Trophoblast cell (in vitro differentiated cells and primary cell): ENCODE measurements around the gene ZNF462.

Source experiments
- DNase-seq, 2 donors: peaks; one replicate each; pipeline ENCODE4 v3.0.0-alpha.2; 2016
- H2AFZ ChIP-seq: 2 replicates; pipeline ENCODE4 v1.6.1; 2013; ENCODE audit warnings: low read length, moderate library complexity, mild to moderate bottlenecking; ENCODE audit not compliant: insufficient read depth, poor library complexity
- H2AK5ac ChIP-seq: 2 replicates; pipeline ENCODE4 v1.6.1; 2013; ENCODE audit warnings: mild to moderate bottlenecking, low read length
- H2BK120ac ChIP-seq: 2 replicates; pipeline ENCODE4 v1.6.1; 2013; ENCODE audit warnings: low read length, mild to moderate bottlenecking, moderate library complexity; ENCODE audit not compliant: insufficient read depth, poor library complexity
- H2BK12ac ChIP-seq: 2 replicates; pipeline ENCODE4 v1.6.1; 2013; ENCODE audit warnings: mild to moderate bottlenecking, low read length, moderate library complexity
- H2BK5ac ChIP-seq: 2 replicates; pipeline ENCODE4 v1.6.1; 2013; ENCODE audit warnings: low read length, low read depth, moderate library complexity, mild to moderate bottlenecking; ENCODE audit not compliant: poor library complexity
- H3K14ac ChIP-seq: 2 replicates; pipeline ENCODE4 v1.6.1; 2013; ENCODE audit warnings: mild to moderate bottlenecking, low read length
- H3K18ac ChIP-seq: 2 replicates; pipeline ENCODE4 v1.6.1; 2013; ENCODE audit warnings: mild to moderate bottlenecking, low read length
- H3K23ac ChIP-seq: 2 replicates; pipeline ENCODE4 v1.6.1; 2013; ENCODE audit warnings: low read length
- H3K27ac ChIP-seq: 2 replicates; pipeline ENCODE4 v1.5.1; 2013; ENCODE audit warnings: low read depth, mild to moderate bottlenecking, inconsistent platforms, low read length, moderate library complexity
- H3K27me3 ChIP-seq: 2 replicates; pipeline ENCODE4 v1.6.1; 2013; ENCODE audit warnings: inconsistent platforms, mild to moderate bottlenecking, low read length, moderate library complexity; ENCODE audit not compliant: insufficient read depth
- H3K36me3 ChIP-seq, 2 experiments: 1 replicate in 1 of 2; 2 replicates in 1 of 2; pipeline ENCODE4 v1.6.1; 2013; ENCODE audit warnings: low read length in 2 of 2, mild to moderate bottlenecking in 2 of 2, moderate library complexity in 1 of 2; ENCODE audit not compliant: insufficient read depth in 2 of 2, control insufficient read depth in 1 of 2
- H3K4ac ChIP-seq: 2 replicates; pipeline ENCODE4 v1.6.1; 2013; ENCODE audit warnings: low read depth, mild to moderate bottlenecking, low read length, moderate library complexity
- H3K4me1 ChIP-seq, 2 experiments: 1 replicate in 1 of 2; 2 replicates in 1 of 2; pipeline ENCODE4 v1.6.1; 2013; ENCODE audit warnings: low read length in 2 of 2, mild to moderate bottlenecking in 2 of 2, moderate library complexity in 1 of 2; ENCODE audit not compliant: insufficient read depth in 2 of 2, control insufficient read depth in 1 of 2
- H3K4me2 ChIP-seq: 2 replicates; pipeline ENCODE4 v1.6.1; 2013; ENCODE audit warnings: inconsistent platforms, mild to moderate bottlenecking, low read length, moderate library complexity
- H3K4me3 ChIP-seq: 2 replicates; pipeline ENCODE4 v1.5.1; 2013; ENCODE audit warnings: mild to moderate bottlenecking, low read depth, low read length, inconsistent platforms
- H3K79me1 ChIP-seq: one replicate; pipeline ENCODE4 v1.6.1; 2013; ENCODE audit warnings: low read length
- H3K79me2 ChIP-seq: 2 replicates; pipeline ENCODE4 v1.6.1; 2013; ENCODE audit warnings: low read length, mild to moderate bottlenecking; ENCODE audit not compliant: control insufficient read depth, insufficient read depth, poor library complexity
- H3K9ac ChIP-seq: 2 replicates; pipeline ENCODE4 v1.6.1; 2013; ENCODE audit warnings: mild to moderate bottlenecking, low read length
- H3K9me3 ChIP-seq: 2 replicates; pipeline ENCODE4 v1.6.1; 2013; ENCODE audit warnings: low read depth, mild to moderate bottlenecking, control low read depth, inconsistent platforms, low read length; ENCODE audit not compliant: insufficient read depth
- H4K12ac ChIP-seq: 2 replicates; pipeline ENCODE4 v1.6.1; 2013; ENCODE audit warnings: low read depth, mild to moderate bottlenecking, low read length, moderate library complexity
- H4K8ac ChIP-seq: 2 replicates; pipeline ENCODE4 v1.6.1; 2013; ENCODE audit warnings: low read depth, mild to moderate bottlenecking, low read length, moderate library complexity
- H4K91ac ChIP-seq: one replicate; pipeline ENCODE4 v1.6.1; 2013; ENCODE audit warnings: low read depth, mild to moderate bottlenecking, low read length, moderate library complexity
- WGBS: extraction: QIAGEN DNeasy Blood & Tissue Kit; methylation state at CpG from one replicate; pipeline ENCODE4 v1.1.7; 2013; ENCODE audit warnings: missing lambda C conversion rate; ENCODE audit not compliant: insufficient read length, insufficient coverage; ENCODE audit errors: extremely low coverage; 5-methylcytosine and 5-hydroxymethylcytosine counted together

ZNF462 gene

GRCh38 chr9:106994463-106994862 is 131.5 kb downstream of the ZNF462 start:
- Histone ChIP-seq H3K14ac (no peak overlapping the region), H3K27me3 (no peaks in the 10 kb centered on the region), H2BK12ac (no peak overlapping the region), H2BK120ac (no peak overlapping the region), H2BK5ac (no peak overlapping the region), H3K4ac (no peak overlapping the region), H3K4me1 (no peaks in the 10 kb centered on the region), H3K9ac (no peak overlapping the region), H4K12ac (no peak overlapping the region), H2AFZ (no peak overlapping the region), H3K18ac (no peak overlapping the region), H2AK5ac (no peak overlapping the region), H3K9me3 (no peaks in the 10 kb centered on the region), H4K8ac (no peak overlapping the region), H3K79me1 (no peaks in the 10 kb centered on the region), H3K27ac (no peak overlapping the region), H3K4me3 (no peak overlapping the region), H3K79me2 (no peaks in the 10 kb centered on the region), H3K36me3 (peaks cover 4 to 7% of the 10 kb centered on the region in 2 experiments), H4K91ac (no peak overlapping the region), H3K4me2 (no peak overlapping the region), H3K23ac (no peak overlapping the region)
- DNase-seq, result no peak
- WGBS, result no CpG with 5 or more reads among the region's 4 CpGs

- H3K9me3 ChIP-seq, result no peaks in the 10 kb centered on the region
- H2AK5ac ChIP-seq, result no peak overlapping the region
- no peak overlapping the region for H4K12ac ChIP-seq
- no peak overlapping the region for H3K27ac ChIP-seq
- peaks cover 2% of the 10 kb centered on the region for H3K79me2 ChIP-seq
- no peak overlapping the region for H2BK12ac ChIP-seq
- H4K8ac ChIP-seq, result no peak overlapping the region
- H3K9ac ChIP-seq, result no peak overlapping the region
- no peak overlapping the region for H2AFZ ChIP-seq
- no peaks in the 10 kb centered on the region for H3K79me1 ChIP-seq
- H3K4me2 ChIP-seq, result no peak overlapping the region
- no peak overlapping the region for H3K23ac ChIP-seq
- H4K91ac ChIP-seq, result no peak overlapping the region
- no CpG with 5 or more reads among the region's 3 CpGs for WGBS
- no peak overlapping the region for H2BK120ac ChIP-seq
- no peak overlapping the region for H2BK5ac ChIP-seq
- no peak overlapping the region for H3K4me3 ChIP-seq
- H3K36me3 ChIP-seq, result peaks cover 16 to 22% of the 10 kb centered on the region in 2 experiments
- H3K18ac ChIP-seq, result no peak overlapping the region
- no peaks in the 10 kb centered on the region for H3K4me1 ChIP-seq
- H3K27me3 ChIP-seq, result no peaks in the 10 kb centered on the region
- no peak for DNase-seq
- H3K4ac ChIP-seq, result no peak overlapping the region
- H3K14ac ChIP-seq, result no peak overlapping the region
Observed at GRCh38 chr9:107000218-107000617, 137.3 kb downstream of the ZNF462 start.

- H4K12ac ChIP-seq, result no peak overlapping the region
- H3K27ac ChIP-seq, result no peak overlapping the region
- no peak overlapping the region for H4K8ac ChIP-seq
- peaks cover 16 to 41% of the 10 kb centered on the region in 2 experiments for H3K36me3 ChIP-seq
- H2BK120ac ChIP-seq, result no peak overlapping the region
- no peak overlapping the region for H2BK5ac ChIP-seq
- H3K9me3 ChIP-seq, result no peaks in the 10 kb centered on the region
- no peak overlapping the region for H2BK12ac ChIP-seq
- H2AK5ac ChIP-seq, result no peak overlapping the region
- H3K4me2 ChIP-seq, result no peak overlapping the region
- H2AFZ ChIP-seq, result no peak overlapping the region
- no peak overlapping the region for H3K9ac ChIP-seq
- no peak for DNase-seq
- H3K27me3 ChIP-seq, result no peaks in the 10 kb centered on the region
- no peak overlapping the region for H3K23ac ChIP-seq
- no peaks in the 10 kb centered on the region for H3K79me1 ChIP-seq
- H3K4me3 ChIP-seq, result no peak overlapping the region
- H3K18ac ChIP-seq, result no peak overlapping the region
- H4K91ac ChIP-seq, result no peak overlapping the region
- H3K4ac ChIP-seq, result no peak overlapping the region
- no peak overlapping the region for H3K14ac ChIP-seq
- no peaks in the 10 kb centered on the region for H3K79me2 ChIP-seq
- no peaks in the 10 kb centered on the region for H3K4me1 ChIP-seq
- no CpG with 5 or more reads among the region's 3 CpGs for WGBS
Observed at GRCh38 chr9:107005201-107005600, 142.2 kb downstream of the ZNF462 start.

- no peaks in the 10 kb centered on the region for H3K79me2 ChIP-seq
- peaks cover 13 to 42% of the 10 kb centered on the region in 2 experiments for H3K36me3 ChIP-seq
- H3K4me2 ChIP-seq, result no peak overlapping the region
- no peak overlapping the region for H3K9ac ChIP-seq
- no peak overlapping the region for H3K23ac ChIP-seq
- no peak overlapping the region for H3K4ac ChIP-seq
- no peak for DNase-seq
- H2AFZ ChIP-seq, result no peak overlapping the region
- no peak overlapping the region for H3K4me3 ChIP-seq
- no peaks in the 10 kb centered on the region for H3K79me1 ChIP-seq
- H3K9me3 ChIP-seq, result no peaks in the 10 kb centered on the region
- H4K91ac ChIP-seq, result no peak overlapping the region
- WGBS, result no CpG with 5 or more reads among the region's 6 CpGs
- no peak overlapping the region for H2BK5ac ChIP-seq
- no peak overlapping the region for H2BK12ac ChIP-seq
- no peak overlapping the region for H2AK5ac ChIP-seq
- H3K4me1 ChIP-seq, result no peaks in the 10 kb centered on the region
- H3K18ac ChIP-seq, result no peak overlapping the region
- no peak overlapping the region for H4K8ac ChIP-seq
- H3K14ac ChIP-seq, result no peak overlapping the region
- H2BK120ac ChIP-seq, result no peak overlapping the region
- no peaks in the 10 kb centered on the region for H3K27me3 ChIP-seq
- no peak overlapping the region for H3K27ac ChIP-seq
- H4K12ac ChIP-seq, result no peak overlapping the region
Observed at GRCh38 chr9:107007402-107007801, 144.4 kb downstream of the ZNF462 start.
